Smooth muscle cell (in vitro differentiated cells): ENCODE results near the gene CAMTA1. TPM values are rescaled to one million over a fixed set of nuclear protein-coding genes. Genes with fewer than 3 reads are reported as not detected.

Source experiments
- DNase-seq: peaks from one replicate; lab custom pipeline; 2025; ENCODE audit not compliant: unreplicated experiment; lab: John Stamatoyannopoulos, UW
- H2AFZ ChIP-seq: fragments of 200-600 bp; sonication (generic); 2 replicates; pipeline ENCODE4 v1.6.0; 2016; ENCODE audit warnings: antibody characterized with exemption, low read depth, mild to moderate bottlenecking
- H3F3A ChIP-seq: fragments of 200-600 bp; sonication (generic); 2 replicates; pipeline ENCODE4 v1.6.0; 2017; ENCODE audit warnings: antibody characterized with exemption, low read depth
- H3K27ac ChIP-seq: fragments of 200-600 bp; sonication (generic); 2 replicates; pipeline ENCODE4 v1.5.1; 2016; ENCODE audit warnings: low read depth, mild to moderate bottlenecking
- H3K27me3 ChIP-seq: fragments of 200-600 bp; sonication (generic); 2 replicates; pipeline ENCODE4 v1.6.1; 2016; ENCODE audit warnings: low read depth, mild to moderate bottlenecking
- H3K36me3 ChIP-seq: fragments of 200-600 bp; sonication (generic); 2 replicates; pipeline ENCODE4 v1.5.1; 2016; ENCODE audit warnings: low read depth
- H3K4me1 ChIP-seq: fragments of 200-600 bp; sonication (generic); 2 replicates; pipeline ENCODE4 v1.5.1; 2016; ENCODE audit warnings: low read depth
- H3K4me2 ChIP-seq: fragments of 200-600 bp; sonication (generic); 2 replicates; pipeline ENCODE4 v1.6.0; 2016; ENCODE audit warnings: mild to moderate bottlenecking
- H3K4me3 ChIP-seq: fragments of 200-600 bp; sonication (generic); 2 replicates; pipeline ENCODE4 v1.5.1; 2016; ENCODE audit warnings: mild to moderate bottlenecking
- H3K79me2 ChIP-seq: fragments of 200-600 bp; sonication (generic); 2 replicates; pipeline ENCODE4 v1.6.0; 2016; ENCODE audit warnings: low read depth, mild to moderate bottlenecking
- H3K9ac ChIP-seq: fragments of 200-600 bp; sonication (generic); 2 replicates; pipeline ENCODE4 v1.6.0; 2016; ENCODE audit warnings: low read depth
- H3K9me3 ChIP-seq: fragments of 200-600 bp; sonication (generic); replicated peaks from 2 replicates; pipeline ENCODE4 v1.5.1; 2016; ENCODE audit warnings: low read depth
- H4K20me1 ChIP-seq: fragments of 200-600 bp; sonication (generic); 2 replicates; pipeline ENCODE4 v1.6.0; 2016; ENCODE audit warnings: low read depth
- WGBS: methylation state at CpG from one replicate; pipeline ENCODE4 v1.1.7; 2016; ENCODE audit warnings: low lambda C conversion rate; 5-methylcytosine and 5-hydroxymethylcytosine counted together
- polyA plus RNA-seq: library from polyadenylated mRNA; unstranded; fragments of >200 nt; fragmentation: Nextera tagmentation; extraction: Ambion mirVana; gene quantifications from 2 replicates; pipeline ENCODE4 v1.2.1, GENCODE V29; 2016
- total RNA-seq: library from RNA; depleted of rRNA; stranded (reverse); fragments of >200 nt; gene quantifications from 2 replicates; pipeline ENCODE4 v1.2.3, GENCODE V29; 2014
- TF ChIP-seq, protein P1 (sequence below): fragments of 200-600 bp; sonication (generic); IDR thresholded peaks from 2 replicates; pipeline ENCODE4 v1.5.1; 2017; ENCODE audit warnings: borderline replicate concordance, mild to moderate bottlenecking, antibody characterized with exemption; ENCODE audit not compliant: insufficient read depth, poor library complexity, severe bottlenecking

Gene CAMTA1
- total and polyA plus RNA-seq, 2 experiments from 2014 or later = 139 to 145 TPM

DNA sequence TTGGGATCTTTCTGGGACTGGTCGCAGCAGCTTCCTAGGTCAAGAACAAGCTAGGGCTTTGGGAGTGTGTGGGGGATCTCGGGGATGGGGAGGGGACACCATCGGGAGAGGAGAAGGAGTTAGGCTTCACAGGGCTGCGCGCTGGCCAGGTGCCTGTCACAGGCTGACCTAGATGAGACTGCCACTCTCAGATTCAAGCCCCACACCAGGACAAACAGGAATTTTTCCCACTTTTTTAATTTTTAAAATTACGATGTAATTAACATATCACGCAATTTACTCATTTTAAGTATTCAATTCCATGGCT lies 180.6 kb downstream of the CAMTA1 start:
- Histone ChIP-seq H3K9ac (no peak overlapping the region), H3K4me1 (peaks cover 14% of the 10 kb centered on the region), H3K79me2 (no peaks in the 10 kb centered on the region), H3K9me3 (no peaks in the 10 kb centered on the region), H3F3A (peaks cover 6% of the 10 kb centered on the region), H4K20me1 (no peaks in the 10 kb centered on the region), H3K4me3 (no peak overlapping the region), H3K27ac (no peak overlapping the region), H3K36me3 (no peaks in the 10 kb centered on the region), H2AFZ (no peak overlapping the region), H3K27me3 (no peaks in the 10 kb centered on the region), H3K4me2 (no peak overlapping the region)
- no peak for DNase-seq
- WGBS = 80% methylated on average over 7 of the region's 7 CpGs
- TF ChIP-seq, protein P1, sequence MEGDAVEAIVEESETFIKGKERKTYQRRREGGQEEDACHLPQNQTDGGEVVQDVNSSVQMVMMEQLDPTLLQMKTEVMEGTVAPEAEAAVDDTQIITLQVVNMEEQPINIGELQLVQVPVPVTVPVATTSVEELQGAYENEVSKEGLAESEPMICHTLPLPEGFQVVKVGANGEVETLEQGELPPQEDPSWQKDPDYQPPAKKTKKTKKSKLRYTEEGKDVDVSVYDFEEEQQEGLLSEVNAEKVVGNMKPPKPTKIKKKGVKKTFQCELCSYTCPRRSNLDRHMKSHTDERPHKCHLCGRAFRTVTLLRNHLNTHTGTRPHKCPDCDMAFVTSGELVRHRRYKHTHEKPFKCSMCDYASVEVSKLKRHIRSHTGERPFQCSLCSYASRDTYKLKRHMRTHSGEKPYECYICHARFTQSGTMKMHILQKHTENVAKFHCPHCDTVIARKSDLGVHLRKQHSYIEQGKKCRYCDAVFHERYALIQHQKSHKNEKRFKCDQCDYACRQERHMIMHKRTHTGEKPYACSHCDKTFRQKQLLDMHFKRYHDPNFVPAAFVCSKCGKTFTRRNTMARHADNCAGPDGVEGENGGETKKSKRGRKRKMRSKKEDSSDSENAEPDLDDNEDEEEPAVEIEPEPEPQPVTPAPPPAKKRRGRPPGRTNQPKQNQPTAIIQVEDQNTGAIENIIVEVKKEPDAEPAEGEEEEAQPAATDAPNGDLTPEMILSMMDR = no peak

DNA sequence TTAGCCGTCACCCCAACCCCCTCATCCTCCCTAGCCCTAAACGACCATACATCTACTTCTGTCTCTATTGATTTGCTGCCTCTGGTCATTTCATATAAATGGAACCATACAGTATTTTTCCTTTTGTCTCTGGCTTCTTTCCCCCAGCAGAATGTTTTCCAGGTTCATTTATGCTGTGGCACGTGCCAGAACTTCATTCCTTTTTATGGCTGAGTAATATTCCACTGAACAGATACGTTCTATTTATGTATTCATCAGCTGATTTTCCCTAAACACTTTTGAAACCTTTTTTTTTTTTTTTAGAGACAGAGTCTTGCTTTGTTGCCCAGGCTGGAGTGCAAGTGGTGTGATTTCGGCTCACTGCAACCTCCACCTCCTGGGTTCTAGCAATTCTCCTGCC lies 181.1 kb downstream of the CAMTA1 start:
- H3K4me2 ChIP-seq = no peak overlapping the region
- H2AFZ ChIP-seq = no peak overlapping the region
- no peak for DNase-seq
- no peaks in the 10 kb centered on the region for H3K79me2 ChIP-seq
- no peak overlapping the region for H3K27ac ChIP-seq
- no peaks in the 10 kb centered on the region for H3K27me3 ChIP-seq
- H4K20me1 ChIP-seq = no peaks in the 10 kb centered on the region
- H3K4me1 ChIP-seq = peaks cover 13% of the 10 kb centered on the region
- no peaks in the 10 kb centered on the region for H3K36me3 ChIP-seq
- no peak overlapping the region for H3K4me3 ChIP-seq
- TF ChIP-seq, protein P1 = no peak
- 95% methylated on average over 5 of the region's 5 CpGs for WGBS
- peaks cover 6% of the 10 kb centered on the region for H3F3A ChIP-seq
- H3K9ac ChIP-seq = no peak overlapping the region
- H3K9me3 ChIP-seq = no peaks in the 10 kb centered on the region

DNA sequence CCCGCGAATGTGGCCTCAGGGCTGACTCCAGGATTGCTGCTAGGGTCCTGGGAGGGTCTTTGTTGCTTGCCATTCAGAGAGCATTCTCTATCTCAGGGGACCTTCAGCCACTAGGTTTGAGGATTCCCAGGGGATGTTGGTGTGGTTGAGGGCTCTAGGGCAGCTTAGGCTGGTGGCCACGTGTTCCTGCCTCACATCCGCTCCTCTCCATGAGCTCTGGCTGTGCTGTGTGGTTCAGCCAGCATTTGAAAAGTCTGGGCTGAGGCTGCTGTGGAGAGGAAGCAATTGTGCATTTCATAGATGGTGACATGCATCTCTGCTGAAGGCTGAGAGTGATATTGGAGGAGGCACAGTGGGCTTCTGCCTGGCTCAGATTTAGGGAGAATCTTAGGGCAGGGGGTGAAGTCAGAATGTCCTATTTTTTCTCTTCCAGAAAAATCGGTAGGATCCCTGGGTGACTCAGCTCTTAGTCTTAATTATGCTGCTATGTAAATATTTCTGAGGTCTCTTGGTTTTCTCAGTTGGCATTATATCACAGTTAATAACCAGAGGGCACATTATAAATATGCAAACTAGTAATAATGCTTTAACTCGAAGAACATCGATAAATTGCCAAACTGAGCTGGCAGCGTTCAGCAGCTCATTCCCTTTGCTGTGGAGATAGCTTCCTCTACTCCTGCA lies 182.3 kb downstream of the CAMTA1 start:
- DNase-seq = no peak
- WGBS = 72% methylated on average over 8 of the region's 8 CpGs
- H3K9ac ChIP-seq = no peak overlapping the region
- peak overlapping the region; percentile 43 for H3K27ac ChIP-seq
- H3F3A ChIP-seq = no peaks in the 10 kb centered on the region
- H2AFZ ChIP-seq = no peak overlapping the region
- no peaks in the 10 kb centered on the region for H4K20me1 ChIP-seq
- no peak overlapping the region for H3K4me2 ChIP-seq
- H3K4me3 ChIP-seq = no peak overlapping the region
- no peaks in the 10 kb centered on the region for H3K36me3 ChIP-seq
- peaks cover 8% of the 10 kb centered on the region for H3K4me1 ChIP-seq
- no peaks in the 10 kb centered on the region for H3K9me3 ChIP-seq
- TF ChIP-seq, protein P1 = no peak
- no peaks in the 10 kb centered on the region for H3K27me3 ChIP-seq
- no peaks in the 10 kb centered on the region for H3K79me2 ChIP-seq

DNA sequence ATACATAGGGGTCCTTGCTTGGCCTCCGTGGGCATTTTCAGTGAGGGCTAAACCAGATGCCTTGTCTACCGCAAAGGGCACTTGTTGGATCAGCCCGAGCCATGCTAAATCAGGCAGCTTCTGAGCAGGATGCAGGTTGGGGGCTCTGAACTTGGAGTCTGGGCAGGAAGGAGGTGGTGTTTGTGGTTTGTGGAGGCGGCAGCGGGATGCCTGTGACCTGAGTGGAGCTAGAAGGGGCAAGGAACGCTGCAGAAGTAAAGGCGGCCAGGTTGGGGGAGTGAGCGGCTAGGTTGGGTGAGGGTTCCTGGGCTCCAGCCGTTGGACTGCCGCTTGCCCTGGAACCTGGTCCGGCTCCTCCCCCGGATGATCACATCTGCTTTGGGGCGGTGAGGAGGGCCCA lies 183.9 kb downstream of the CAMTA1 start:
- H3K36me3 ChIP-seq = no peaks in the 10 kb centered on the region
- DNase-seq = no peak
- no peak overlapping the region for H2AFZ ChIP-seq
- H3K79me2 ChIP-seq = no peaks in the 10 kb centered on the region
- H3K27ac ChIP-seq = no peak overlapping the region
- H3K27me3 ChIP-seq = no peaks in the 10 kb centered on the region
- TF ChIP-seq, protein P1 = no peak
- H4K20me1 ChIP-seq = no peaks in the 10 kb centered on the region
- H3K4me2 ChIP-seq = peak overlapping the region; percentile 47
- no peak overlapping the region for H3K4me3 ChIP-seq
- no peaks in the 10 kb centered on the region for H3F3A ChIP-seq
- 69% methylated on average over 13 of the region's 13 CpGs for WGBS
- no peak overlapping the region for H3K9ac ChIP-seq
- no peaks in the 10 kb centered on the region for H3K4me1 ChIP-seq
- no peaks in the 10 kb centered on the region for H3K9me3 ChIP-seq
